Globus pallidus (tissue), 1 donor: Measurements from ENCODE around the gene BTBD10.

ENCODE experiments used
- DNase-seq: peaks from one replicate; pipeline ENCODE4 v3.0.0-alpha.2; 2015; ENCODE audit warnings: low spot score

The BTBD10 gene

GRCh38 chr11:13375798-13376197, 87.2 kb downstream of the BTBD10 start:
- DNase-seq: no peak

- no peak for DNase-seq
Measured at GRCh38 chr11:13373216-13373615, 89.8 kb downstream of the BTBD10 start.

- no peak for DNase-seq
Measured at GRCh38 chr11:13368041-13368446, 95.0 kb downstream of the BTBD10 start.

- no peak for DNase-seq
Measured at GRCh38 chr11:13367115-13367514, 95.9 kb downstream of the BTBD10 start.

GRCh38 chr11:13366266-13367026, 96.6 kb downstream of the BTBD10 start:
- no peak for DNase-seq

- no peak for DNase-seq
Measured at GRCh38 chr11:13364388-13364787, 98.6 kb downstream of the BTBD10 start.

GRCh38 chr11:13362596-13363109, 100.4 kb downstream of the BTBD10 start:
- DNase-seq: peak; percentile 67

- no peak for DNase-seq
Measured at GRCh38 chr11:13358596-13359270, 104.3 kb downstream of the BTBD10 start.

- DNase-seq: no peak
Measured at GRCh38 chr11:13357232-13357631, 105.8 kb downstream of the BTBD10 start.

GRCh38 chr11:13355191-13355590, 107.8 kb downstream of the BTBD10 start:
- no peak for DNase-seq

- DNase-seq: no peak
Measured at GRCh38 chr11:13354335-13354734, 108.7 kb downstream of the BTBD10 start.

- no peak for DNase-seq
Measured at GRCh38 chr11:13352711-13353110, 110.3 kb downstream of the BTBD10 start.

- no peak for DNase-seq
Measured at GRCh38 chr11:13349581-13349980, 113.4 kb downstream of the BTBD10 start.

GRCh38 chr11:13349046-13349445, 114.0 kb downstream of the BTBD10 start:
- no peak for DNase-seq

GRCh38 chr11:13348305-13348704, 114.7 kb downstream of the BTBD10 start:
- no peak for DNase-seq

- no peak for DNase-seq
Measured at GRCh38 chr11:13347901-13348300, 115.1 kb downstream of the BTBD10 start.

- no peak for DNase-seq
Measured at GRCh38 chr11:13346470-13346869, 116.6 kb downstream of the BTBD10 start.

GRCh38 chr11:13344818-13345217, 118.2 kb downstream of the BTBD10 start:
- DNase-seq: no peak

- DNase-seq: peak; percentile 50
Measured at GRCh38 chr11:13343931-13344717, 118.9 kb downstream of the BTBD10 start.

- DNase-seq: no peak
Measured at GRCh38 chr11:13343067-13343466, 120.0 kb downstream of the BTBD10 start.

- DNase-seq: no peak
Measured at GRCh38 chr11:13341026-13341425, 122.0 kb downstream of the BTBD10 start.
